ENCODE data around the gene SERPINB8. TPM values are rescaled to one million over a fixed set of nuclear protein-coding genes. Genes with fewer than 3 reads are reported as not detected.

The SERPINB8 gene
- total and polyA plus RNA-seq, 10 donors, result 4.6 to 23.4 (median 14.5) TPM

- no peak for DNase-seq
- intact Hi-C loops (cut with DNase I; ENCODE audit: low total_unique reads), result no loop called here
- TF ChIP-seq CTCF (IDR thresholded peaks at IDR 0.05 in 8 of 11, conservative IDR thresholded peaks at IDR 0.05 in 3 of 11) (no peak), POLR2A (IDR thresholded peaks at IDR 0.05) (no peak), POLR2AphosphoS5 (IDR thresholded peaks at IDR 0.05) (no peak)
- WGBS, 5 donors, result 84 to 92% (median 87%) methylated on average over 4 of the region's 4 CpGs
- no peak overlapping the region for H3K4me3 ChIP-seq
- no peak overlapping the region for H3K27ac ChIP-seq
- H3K36me3 ChIP-seq, result peaks cover 0 to 10% (median 0%) of the 10 kb centered on the region in 6 donors
- no peaks in the 10 kb centered on the region for H3K4me1 ChIP-seq
- H3K27me3 ChIP-seq (replicated peaks in 1 of 7), result peaks cover 0 to 1% (median 0%) of the 10 kb centered on the region in 7 donors
- peaks cover 0 to 26% (median 25%) of the 10 kb centered on the region in 8 donors for H3K9me3 ChIP-seq
These were observed 27.2 kb downstream of the SERPINB8 start for GRCh38 chr18:63997041-63997440.

- DNase-seq, result no peak
- Histone ChIP-seq H3K27ac (no peak overlapping the region), H3K36me3 (peaks cover 0 to 10% (median 0%) of the 10 kb centered on the region in 6 donors), H3K9me3 (peaks cover 0 to 26% (median 25%) of the 10 kb centered on the region in 8 donors), H3K4me1 (no peaks in the 10 kb centered on the region), H3K27me3 (replicated peaks in 1 of 7) (peaks cover 0 to 7% (median 1%) of the 10 kb centered on the region in 7 donors), H3K4me3 (no peak overlapping the region)
- WGBS, 5 donors, result 84 to 90% (median 88%) methylated on average over 2 of the region's 2 CpGs
- intact Hi-C loops (cut with DNase I; ENCODE audit: low total_unique reads), result no loop called here
- no peak for TF ChIP-seq POLR2A (IDR thresholded peaks at IDR 0.05)
- TF ChIP-seq POLR2AphosphoS5 (IDR thresholded peaks at IDR 0.05), result no peak
- no peak for TF ChIP-seq CTCF (IDR thresholded peaks at IDR 0.05 in 8 of 11, conservative IDR thresholded peaks at IDR 0.05 in 3 of 11)
These were observed 27.7 kb downstream of the SERPINB8 start for GRCh38 chr18:63997606-63998005.

GRCh38 chr18:63999871-64000270 is 30.0 kb downstream of the SERPINB8 start:
- Histone ChIP-seq H3K36me3 (peaks cover 0 to 10% (median 0%) of the 10 kb centered on the region in 6 donors), H3K9me3 (peaks cover 0 to 26% (median 25%) of the 10 kb centered on the region in 8 donors), H3K27ac (no peak overlapping the region), H3K4me1 (no peaks in the 10 kb centered on the region), H3K27me3 (replicated peaks in 1 of 7) (peaks cover 0 to 10% (median 3%) of the 10 kb centered on the region in 7 donors), H3K4me3 (no peak overlapping the region)
- no peak for DNase-seq
- intact Hi-C loops (cut with DNase I; ENCODE audit: low total_unique reads), result no loop called here
- WGBS, 5 donors, result 80 to 93% (median 84%) methylated on average over 2 of the region's 2 CpGs
- TF ChIP-seq POLR2A (IDR thresholded peaks at IDR 0.05) (no peak), POLR2AphosphoS5 (IDR thresholded peaks at IDR 0.05) (no peak), CTCF (IDR thresholded peaks at IDR 0.05 in 8 of 11, conservative IDR thresholded peaks at IDR 0.05 in 3 of 11) (no peak)

GRCh38 chr18:64002581-64002980 is 32.7 kb downstream of the SERPINB8 start:
- Histone ChIP-seq H3K4me1 (no peaks in the 10 kb centered on the region), H3K27me3 (replicated peaks in 1 of 7) (peaks cover 0 to 10% (median 3%) of the 10 kb centered on the region in 7 donors), H3K9me3 (no peaks in the 10 kb centered on the region), H3K4me3 (no peak overlapping the region), H3K36me3 (no peaks in the 10 kb centered on the region), H3K27ac (no peak overlapping the region)
- TF ChIP-seq POLR2AphosphoS5 (IDR thresholded peaks at IDR 0.05) (no peak), CTCF (IDR thresholded peaks at IDR 0.05 in 8 of 11, conservative IDR thresholded peaks at IDR 0.05 in 3 of 11) (no peak), POLR2A (IDR thresholded peaks at IDR 0.05) (no peak)
- 57 to 77% (median 61%) methylated on average over 23 to 41 of the region's 41 CpGs for WGBS, 5 donors
- intact Hi-C loops (cut with DNase I; ENCODE audit: low total_unique reads), result no loop called here
- DNase-seq, result no peak

Data from spleen (tissue), 11 donors.